ENCODE results near the gene GSTP1. TPM values are rescaled to one million over a fixed set of nuclear protein-coding genes. Genes with fewer than 3 reads are reported as not detected.
"Not testable (repeated sequence)": the region's sequence is repeated elsewhere in the genome, so short reads cannot be mapped to it uniquely, and the experiment has no call there.

The GSTP1 gene
- total RNA-seq, 1 experiment from 2014 or later: 570 TPM

DNA sequence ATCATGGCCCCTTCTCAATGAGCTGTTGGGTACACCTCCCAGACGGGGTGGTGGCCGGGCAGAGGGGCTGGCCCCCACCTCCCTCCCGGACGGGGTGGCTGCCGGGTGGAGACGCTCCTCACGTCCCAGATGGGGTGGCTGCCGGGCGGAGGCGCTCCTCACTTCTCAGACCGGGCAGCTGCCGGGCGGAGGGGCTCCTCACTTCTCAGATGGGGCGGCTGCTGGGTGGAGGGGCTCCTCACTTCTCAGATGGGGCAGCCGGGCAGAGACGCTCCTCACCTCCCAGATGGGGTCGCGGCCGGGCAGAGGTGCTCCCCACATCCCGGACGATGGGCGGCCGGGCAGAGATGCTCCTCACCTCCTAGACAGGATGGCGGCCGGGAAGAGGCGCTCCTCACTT lies 14.4 kb downstream of the GSTP1 start:
- intact Hi-C loops (cut with micrococcal nuclease; ENCODE audit: unreplicated experiment); H3K36me3 ChIP-seq (ENCODE audit: control insufficient read depth, insufficient read depth, low read length); H3K9me3 ChIP-seq (ENCODE audit: control insufficient read depth, insufficient read depth, low read depth, low read length); H3K27ac ChIP-seq (ENCODE audit: low read length); BruUV-seq (replicated peaks); H3K4me1 ChIP-seq (ENCODE audit: control insufficient read depth, insufficient read depth, low read length); POLR2A ChIA-PET; DNase-seq (ENCODE audit: low read depth, low spot score); ATAC-seq; in situ Hi-C loops (cut with HindIII; ENCODE audit: low pct_unique_long_range_greater_than_20kb, low sequenced_read_pairs); CTCF ChIA-PET; H3K4me3 ChIP-seq (ENCODE audit: low read depth in 2 of 2, low read length in 2 of 2); H3K27me3 ChIP-seq (ENCODE audit: control insufficient read depth, insufficient read depth, low read length): not testable (repeated sequence)

DNA sequence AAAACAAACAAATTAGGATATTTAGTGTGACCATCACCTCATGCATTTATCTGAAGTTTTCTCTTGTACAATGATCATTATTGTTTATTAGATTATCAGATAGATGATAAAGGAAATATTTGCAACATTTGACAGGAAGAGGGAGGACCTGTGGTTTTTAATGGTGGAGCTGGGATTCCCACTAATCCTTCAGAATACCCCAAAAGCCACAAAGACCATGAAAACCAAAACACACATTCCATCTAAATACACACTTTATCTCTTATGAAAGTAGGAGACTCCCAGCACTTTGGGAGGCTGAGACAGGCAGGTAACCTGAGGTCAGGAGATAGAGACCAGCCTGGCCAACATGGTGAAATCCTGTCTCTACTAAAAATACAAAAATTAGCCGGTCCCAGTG lies 15.5 kb downstream of the GSTP1 start:
- ChIA-PET POLR2A (no interaction called here), CTCF (no interaction called here)
- Histone ChIP-seq H3K4me1 (ENCODE audit: control insufficient read depth, insufficient read depth, low read length) (no peaks in the 10 kb centered on the region), H3K9me3 (ENCODE audit: control insufficient read depth, insufficient read depth, low read depth, low read length) (peaks cover 4% of the 10 kb centered on the region; the same call in 1 of the 2 replicates), H3K27me3 (ENCODE audit: control insufficient read depth, insufficient read depth, low read length) (no peaks in the 10 kb centered on the region), H3K27ac (ENCODE audit: low read length) (no peak overlapping the region), H3K36me3 (ENCODE audit: control insufficient read depth, insufficient read depth, low read length) (no peaks in the 10 kb centered on the region), H3K4me3 (ENCODE audit: low read depth in 2 of 2, low read length in 2 of 2) (no peak overlapping the region)
- no TSS peak for BruUV-seq (replicated peaks)
- intact Hi-C loops (cut with micrococcal nuclease; ENCODE audit: unreplicated experiment) (no loop called here), in situ Hi-C loops (cut with HindIII; ENCODE audit: low pct_unique_long_range_greater_than_20kb, low sequenced_read_pairs) (no loop called here)
- TF ChIP-seq POLR2AphosphoS5 (IDR thresholded peaks at IDR 0.05; ENCODE audit: low read depth, low read length) (no peak), TCF7L2 (IDR thresholded peaks at IDR 0.05; ENCODE audit: low read depth, low read length) (no peak), SIN3A (IDR thresholded peaks at IDR 0.05; ENCODE audit: borderline replicate concordance, insufficient read depth, low read depth, low read length) (no peak)
- TF ChIP-seq, protein P1, sequence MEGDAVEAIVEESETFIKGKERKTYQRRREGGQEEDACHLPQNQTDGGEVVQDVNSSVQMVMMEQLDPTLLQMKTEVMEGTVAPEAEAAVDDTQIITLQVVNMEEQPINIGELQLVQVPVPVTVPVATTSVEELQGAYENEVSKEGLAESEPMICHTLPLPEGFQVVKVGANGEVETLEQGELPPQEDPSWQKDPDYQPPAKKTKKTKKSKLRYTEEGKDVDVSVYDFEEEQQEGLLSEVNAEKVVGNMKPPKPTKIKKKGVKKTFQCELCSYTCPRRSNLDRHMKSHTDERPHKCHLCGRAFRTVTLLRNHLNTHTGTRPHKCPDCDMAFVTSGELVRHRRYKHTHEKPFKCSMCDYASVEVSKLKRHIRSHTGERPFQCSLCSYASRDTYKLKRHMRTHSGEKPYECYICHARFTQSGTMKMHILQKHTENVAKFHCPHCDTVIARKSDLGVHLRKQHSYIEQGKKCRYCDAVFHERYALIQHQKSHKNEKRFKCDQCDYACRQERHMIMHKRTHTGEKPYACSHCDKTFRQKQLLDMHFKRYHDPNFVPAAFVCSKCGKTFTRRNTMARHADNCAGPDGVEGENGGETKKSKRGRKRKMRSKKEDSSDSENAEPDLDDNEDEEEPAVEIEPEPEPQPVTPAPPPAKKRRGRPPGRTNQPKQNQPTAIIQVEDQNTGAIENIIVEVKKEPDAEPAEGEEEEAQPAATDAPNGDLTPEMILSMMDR (IDR thresholded peaks at IDR 0.05): no peak
- TF ChIP-seq, protein P2, sequence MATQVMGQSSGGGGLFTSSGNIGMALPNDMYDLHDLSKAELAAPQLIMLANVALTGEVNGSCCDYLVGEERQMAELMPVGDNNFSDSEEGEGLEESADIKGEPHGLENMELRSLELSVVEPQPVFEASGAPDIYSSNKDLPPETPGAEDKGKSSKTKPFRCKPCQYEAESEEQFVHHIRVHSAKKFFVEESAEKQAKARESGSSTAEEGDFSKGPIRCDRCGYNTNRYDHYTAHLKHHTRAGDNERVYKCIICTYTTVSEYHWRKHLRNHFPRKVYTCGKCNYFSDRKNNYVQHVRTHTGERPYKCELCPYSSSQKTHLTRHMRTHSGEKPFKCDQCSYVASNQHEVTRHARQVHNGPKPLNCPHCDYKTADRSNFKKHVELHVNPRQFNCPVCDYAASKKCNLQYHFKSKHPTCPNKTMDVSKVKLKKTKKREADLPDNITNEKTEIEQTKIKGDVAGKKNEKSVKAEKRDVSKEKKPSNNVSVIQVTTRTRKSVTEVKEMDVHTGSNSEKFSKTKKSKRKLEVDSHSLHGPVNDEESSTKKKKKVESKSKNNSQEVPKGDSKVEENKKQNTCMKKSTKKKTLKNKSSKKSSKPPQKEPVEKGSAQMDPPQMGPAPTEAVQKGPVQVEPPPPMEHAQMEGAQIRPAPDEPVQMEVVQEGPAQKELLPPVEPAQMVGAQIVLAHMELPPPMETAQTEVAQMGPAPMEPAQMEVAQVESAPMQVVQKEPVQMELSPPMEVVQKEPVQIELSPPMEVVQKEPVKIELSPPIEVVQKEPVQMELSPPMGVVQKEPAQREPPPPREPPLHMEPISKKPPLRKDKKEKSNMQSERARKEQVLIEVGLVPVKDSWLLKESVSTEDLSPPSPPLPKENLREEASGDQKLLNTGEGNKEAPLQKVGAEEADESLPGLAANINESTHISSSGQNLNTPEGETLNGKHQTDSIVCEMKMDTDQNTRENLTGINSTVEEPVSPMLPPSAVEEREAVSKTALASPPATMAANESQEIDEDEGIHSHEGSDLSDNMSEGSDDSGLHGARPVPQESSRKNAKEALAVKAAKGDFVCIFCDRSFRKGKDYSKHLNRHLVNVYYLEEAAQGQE (IDR thresholded peaks at IDR 0.05; ENCODE audit: insufficient read depth in 1 of 2, low read depth in 2 of 2, low read length in 1 of 2): no peak
- no peak for DNase-seq (ENCODE audit: low read depth, low spot score)
- ATAC-seq: no peak

DNA sequence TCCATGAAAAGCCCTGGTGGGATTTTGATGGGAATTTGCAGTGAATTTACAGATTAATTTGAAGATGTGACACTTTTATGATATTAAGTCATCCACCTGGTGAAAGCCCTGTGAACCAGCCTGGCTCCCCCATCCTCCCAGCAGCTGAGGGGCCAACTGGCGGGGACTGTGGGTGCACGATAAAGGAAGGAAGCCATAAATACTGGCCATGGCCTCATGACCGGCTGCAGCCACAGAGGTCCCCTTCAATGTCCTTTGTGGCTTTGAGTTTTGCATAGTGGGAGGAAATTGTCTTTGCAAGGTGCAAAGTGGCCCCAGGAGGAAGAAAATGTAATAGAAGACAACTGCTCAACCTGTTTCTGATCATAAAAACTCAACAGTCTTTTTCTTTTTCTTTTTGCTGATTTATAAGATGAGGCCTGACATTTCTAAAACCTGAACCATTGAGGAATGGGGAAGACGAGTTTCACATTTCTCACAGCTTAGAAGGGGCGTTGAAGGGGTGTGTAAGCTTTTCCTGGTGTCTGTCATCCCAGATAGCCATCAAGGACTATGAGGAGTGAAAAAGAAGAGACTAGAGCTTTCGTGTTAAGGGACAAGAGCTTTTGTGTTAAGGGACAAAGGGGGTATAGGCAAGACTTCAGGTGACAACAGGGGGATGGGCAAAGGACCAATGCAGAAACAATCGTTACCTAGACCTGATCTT lies 16.9 kb downstream of the GSTP1 start:
- POLR2A ChIA-PET: no interaction called here

More for the DNA sequence above, 16.9 kb downstream of the GSTP1 start:
- Histone ChIP-seq H3K27me3 (ENCODE audit: control insufficient read depth, insufficient read depth, low read length) (no peaks in the 10 kb centered on the region), H3K27ac (ENCODE audit: low read length) (no peak overlapping the region), H3K4me1 (ENCODE audit: control insufficient read depth, insufficient read depth, low read length) (no peaks in the 10 kb centered on the region), H3K36me3 (ENCODE audit: control insufficient read depth, insufficient read depth, low read length) (no peaks in the 10 kb centered on the region), H3K4me3 (ENCODE audit: low read depth in 2 of 2, low read length in 2 of 2) (no peak overlapping the region), H3K9me3 (ENCODE audit: control insufficient read depth, insufficient read depth, low read depth, low read length) (peaks cover 4% of the 10 kb centered on the region; the same call in 1 of the 2 replicates)
- intact Hi-C loops (cut with micrococcal nuclease; ENCODE audit: unreplicated experiment) (no loop called here), in situ Hi-C loops (cut with HindIII; ENCODE audit: low pct_unique_long_range_greater_than_20kb, low sequenced_read_pairs) (no loop called here)
- CTCF ChIA-PET: interaction anchor here (0.5 kb wide), 1 partner anchor 1267 kb away, joined by 3 read pairs; no protein-coding TSS in a partner anchor
- DNase-seq (ENCODE audit: low read depth, low spot score) (no peak), ATAC-seq (no peak)
- BruUV-seq (replicated peaks): no TSS peak
- TF ChIP-seq POLR2AphosphoS5 (IDR thresholded peaks at IDR 0.05; ENCODE audit: low read depth, low read length): no peak
- TF ChIP-seq, protein P1 (IDR thresholded peaks at IDR 0.05): no peak
- TF ChIP-seq SIN3A (IDR thresholded peaks at IDR 0.05; ENCODE audit: borderline replicate concordance, insufficient read depth, low read depth, low read length): no peak
- TF ChIP-seq, protein P2 (IDR thresholded peaks at IDR 0.05; ENCODE audit: insufficient read depth in 1 of 2, low read depth in 2 of 2, low read length in 1 of 2): no peak
- no peak for TF ChIP-seq TCF7L2 (IDR thresholded peaks at IDR 0.05; ENCODE audit: low read depth, low read length)
